ENCODE results near the gene LYZL4.

GRCh38 chr3:42403737-42404136, 6.7 kb downstream of the LYZL4 start:
- TF ChIP-seq CTCF (IDR thresholded peaks at IDR 0.05), result no peak
- no peak for TF ChIP-seq POLR2A (IDR thresholded peaks at IDR 0.05)
- TF ChIP-seq POLR2AphosphoS5 (IDR thresholded peaks at IDR 0.05), result no peak
